HT1080 (cell line): Measurements from ENCODE around the gene TMEM131L. TPM values are rescaled to one million over a fixed set of nuclear protein-coding genes. Genes with fewer than 3 reads are reported as not detected.

Experiments
- DNase-seq: peaks from one replicate; pipeline ENCODE4 v3.0.0-alpha.2; 2015; ENCODE audit warnings: low read depth
- total RNA-seq: library from RNA; depleted of rRNA; stranded (reverse); fragments of >200 nt; shearing (Covaris generic); gene quantifications from 2 replicates; pipeline ENCODE4 v1.2.3, GENCODE V29; 2014

Gene TMEM131L
- total RNA-seq, 1 experiment from 2014 or later, result 10.0 TPM

DNA sequence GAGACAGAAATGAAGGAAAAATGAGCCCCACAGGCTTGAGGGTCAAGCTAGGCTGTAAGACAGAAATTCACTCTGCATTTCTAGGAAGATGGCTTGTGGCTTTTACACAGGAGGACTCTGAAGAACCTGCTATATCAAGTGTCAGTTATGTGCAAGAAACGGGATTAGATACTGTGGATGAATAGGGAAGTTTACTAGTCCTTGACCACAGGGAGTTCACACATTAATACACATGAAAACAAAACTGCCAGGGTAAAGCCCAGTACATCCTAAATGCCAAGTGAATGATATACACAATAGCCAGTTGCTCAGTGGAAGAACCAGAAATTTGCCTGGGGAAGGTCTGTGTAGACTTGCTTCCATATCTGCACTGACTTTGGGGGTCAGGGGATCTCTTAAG, 53.5 kb downstream of the TMEM131L start:
- no peak for DNase-seq

DNA sequence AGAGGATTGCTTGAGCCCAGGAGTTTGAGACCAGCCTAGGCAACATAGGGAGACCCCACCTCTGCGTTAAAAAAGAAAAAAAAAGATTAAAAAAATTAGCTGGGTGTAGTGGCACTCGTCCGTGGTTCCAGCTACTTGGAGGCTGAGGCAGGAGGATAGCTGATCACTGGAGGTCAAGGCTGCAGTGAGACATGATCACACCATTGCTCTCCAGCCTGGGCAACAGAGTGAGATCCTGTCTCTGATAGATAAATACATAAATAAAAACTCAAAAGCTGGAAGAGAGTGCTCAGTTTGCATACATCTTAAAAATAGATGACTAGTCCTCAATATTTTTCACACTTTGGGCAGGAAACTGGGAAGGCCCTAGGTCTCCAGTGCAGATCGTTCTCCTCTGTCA, 54.1 kb downstream of the TMEM131L start:
- DNase-seq, result no peak

DNA sequence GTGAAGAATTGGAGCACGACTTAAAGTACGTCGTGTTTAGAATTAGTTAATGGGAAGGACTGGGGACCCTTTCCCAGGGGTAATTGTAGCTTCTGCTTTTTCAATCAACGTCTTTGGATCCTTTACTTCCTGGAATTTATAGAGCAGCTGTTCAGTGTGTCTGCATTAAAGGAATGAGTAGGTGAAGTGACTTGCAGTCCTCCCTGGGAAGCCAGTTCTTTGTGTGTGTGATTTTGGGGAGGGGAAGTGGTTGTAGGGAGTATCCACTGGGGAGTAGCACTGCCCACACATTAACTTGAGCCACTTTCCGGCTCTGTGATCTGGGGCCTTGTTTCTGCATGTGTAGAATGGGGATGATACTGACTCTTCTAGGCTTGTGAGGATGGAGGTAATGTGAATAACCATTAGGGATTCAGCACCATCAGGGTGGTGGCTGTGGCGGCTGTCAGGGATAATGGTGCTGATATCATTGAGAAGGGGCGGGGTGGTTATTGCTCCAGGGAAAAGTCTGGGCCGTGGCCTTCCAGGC, 54.7 kb downstream of the TMEM131L start:
- DNase-seq, result no peak

DNA sequence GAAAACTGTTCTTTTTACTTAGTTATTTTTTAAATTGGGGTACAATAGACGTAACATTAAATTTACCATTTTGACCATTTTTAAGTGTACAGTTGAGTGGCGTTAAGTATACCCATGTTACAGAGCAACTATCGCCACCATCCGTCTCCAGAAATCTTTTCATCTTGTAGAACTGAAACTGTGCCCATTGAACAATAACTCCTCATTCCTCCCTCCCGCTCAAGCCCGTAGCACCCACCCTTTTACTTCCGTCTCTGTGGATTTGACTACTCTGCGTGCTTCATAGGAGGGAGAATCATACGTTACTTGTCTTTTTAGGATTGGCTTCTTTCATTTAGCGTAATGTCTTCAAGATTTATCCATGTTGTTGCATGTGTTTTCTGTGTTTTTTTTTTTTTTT, 55.3 kb downstream of the TMEM131L start:
- DNase-seq, result no peak

DNA sequence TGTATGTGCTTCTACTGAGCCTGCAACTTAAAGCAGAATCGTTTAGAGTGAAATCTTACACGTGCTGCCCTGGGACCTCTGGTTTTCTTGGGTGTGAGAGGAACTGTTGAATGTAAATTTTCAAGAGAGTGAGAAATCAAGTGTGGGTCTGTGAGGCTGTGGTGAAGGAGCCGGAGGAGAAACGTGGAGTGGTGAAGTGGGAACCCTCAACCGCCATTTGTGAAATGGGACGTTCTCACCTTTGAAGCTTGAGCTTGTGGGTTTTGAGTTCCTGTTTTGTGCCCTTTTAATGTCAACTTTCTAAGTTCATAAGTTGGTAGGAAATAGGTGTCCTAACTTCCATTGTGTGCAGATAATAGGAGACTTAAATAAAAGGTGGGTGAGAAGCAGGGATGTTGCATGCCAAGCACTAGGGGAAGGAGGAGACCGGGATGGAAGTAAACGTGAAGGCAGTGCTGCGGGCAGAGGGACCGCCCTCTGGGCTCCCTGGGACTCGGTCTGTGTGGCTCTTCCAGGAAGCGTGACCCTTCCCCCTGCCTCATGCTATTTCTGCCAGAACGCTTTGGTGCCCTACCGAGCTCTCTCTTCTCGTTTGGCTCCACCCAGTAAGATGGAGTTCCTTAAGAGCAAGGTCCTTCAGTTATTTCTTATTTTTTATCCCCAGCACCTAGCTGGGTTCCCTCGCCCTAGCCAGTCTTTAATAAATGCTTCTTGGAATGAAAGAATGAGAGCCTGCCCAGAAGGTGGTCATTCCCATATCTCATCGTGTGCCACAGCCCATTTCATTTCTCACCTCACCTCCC, 56.0 kb downstream of the TMEM131L start:
- DNase-seq, result no peak

DNA sequence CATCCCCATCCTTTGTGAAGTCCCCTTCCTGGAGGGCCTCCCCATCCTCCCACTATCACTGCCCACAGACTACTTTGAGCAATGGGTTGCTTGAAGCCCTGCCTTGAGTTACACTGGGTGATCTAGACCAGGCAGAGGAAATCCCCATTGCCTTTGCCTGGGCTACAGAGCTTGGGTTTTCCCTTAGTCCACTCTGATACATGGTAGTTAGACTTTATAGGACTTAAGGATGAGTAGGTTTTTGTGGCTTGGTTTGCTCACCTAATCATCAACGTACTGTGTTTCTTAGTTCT, 56.6 kb downstream of the TMEM131L start:
- DNase-seq, result no peak

DNA sequence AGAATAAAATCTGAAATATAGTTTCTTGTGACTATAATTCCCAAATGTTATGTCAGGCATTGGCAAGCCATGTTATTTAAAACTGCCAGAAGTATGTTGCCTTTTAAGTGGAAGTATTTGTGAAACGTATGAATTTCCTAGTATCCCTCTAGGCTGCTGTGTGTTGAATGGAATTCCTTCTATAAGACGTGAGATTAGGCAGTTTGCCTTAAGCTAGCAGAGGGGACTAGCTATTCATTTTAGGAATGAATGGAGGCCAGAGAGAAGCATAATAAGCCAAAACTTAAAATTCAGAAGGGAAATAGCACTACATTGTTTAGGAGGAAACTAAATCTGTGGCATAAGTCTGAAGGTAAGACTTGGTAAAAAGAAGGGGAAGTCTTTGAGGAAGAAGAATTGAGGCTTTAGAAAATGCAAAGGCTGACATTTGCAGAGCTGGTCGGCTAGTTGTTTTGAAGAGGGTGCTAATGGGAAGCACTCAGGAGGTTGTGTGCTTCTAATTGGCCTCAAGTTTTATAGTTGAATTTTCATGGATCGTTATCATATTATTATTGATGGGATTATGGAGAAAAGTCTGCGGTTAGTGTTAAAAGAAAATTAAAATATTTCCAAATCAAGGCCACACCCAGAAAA, 57.1 kb downstream of the TMEM131L start:
- DNase-seq, result no peak

DNA sequence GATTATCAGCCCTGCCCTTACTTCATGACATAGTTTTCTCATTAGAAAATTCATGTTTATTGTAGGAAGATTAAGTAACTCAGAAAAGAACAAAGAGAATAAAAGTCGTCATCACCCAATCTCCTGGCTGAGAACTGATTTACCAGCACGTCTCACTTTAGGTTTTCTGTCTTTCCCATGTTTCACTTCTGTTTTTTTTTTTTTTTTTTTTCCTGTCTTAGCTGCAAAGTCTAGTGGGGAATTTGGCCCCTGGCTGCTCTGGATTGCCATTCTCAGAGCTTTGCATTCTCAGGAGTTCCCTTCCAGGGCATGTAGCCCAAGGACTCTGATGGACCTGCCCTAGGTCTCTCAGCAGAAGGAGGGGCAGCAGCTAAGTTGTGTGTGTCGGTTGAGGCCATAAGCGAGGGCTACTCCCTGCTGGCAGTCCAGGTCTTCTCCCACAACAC, 57.8 kb downstream of the TMEM131L start:
- DNase-seq, result no peak

DNA sequence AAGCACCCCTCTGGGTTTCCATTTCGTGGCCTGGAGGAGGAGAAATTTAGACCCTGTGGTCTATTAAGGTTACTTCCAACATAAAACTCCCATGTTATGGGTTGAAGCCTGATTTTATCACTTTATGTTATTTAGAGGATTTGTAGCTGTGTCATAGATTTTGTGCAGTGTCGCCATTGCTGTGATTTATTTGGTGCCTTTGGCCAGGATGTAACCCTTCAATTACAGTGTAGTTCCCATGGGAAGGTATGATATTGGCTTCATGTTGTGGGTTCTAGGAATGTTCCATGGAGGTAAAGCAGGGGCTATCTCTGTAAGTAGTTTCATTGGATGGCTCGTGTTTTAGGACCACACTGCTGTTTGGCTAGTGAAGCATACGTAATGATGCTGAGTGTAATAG, 58.5 kb downstream of the TMEM131L start:
- DNase-seq, result no peak

DNA sequence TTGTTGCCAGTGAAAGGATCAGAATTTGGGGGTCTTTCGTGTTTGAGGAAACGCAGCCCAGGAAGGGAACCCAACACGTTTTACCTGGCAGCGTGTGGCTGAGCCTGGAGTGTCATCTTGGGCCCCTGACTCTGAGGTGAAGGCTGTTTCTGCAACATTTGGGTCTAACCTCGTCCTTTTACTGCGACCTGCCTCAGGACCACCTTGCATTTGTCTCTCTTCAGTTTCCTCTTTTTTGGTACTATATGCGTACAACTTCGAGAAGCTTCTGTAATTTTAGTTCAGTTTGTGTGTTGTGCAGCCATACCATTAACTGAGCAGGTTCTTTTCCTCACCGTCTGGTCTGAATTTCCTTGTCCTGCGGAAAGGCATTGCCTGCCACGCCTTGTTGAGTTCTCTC, 61.5 kb downstream of the TMEM131L start:
- no peak for DNase-seq

DNA sequence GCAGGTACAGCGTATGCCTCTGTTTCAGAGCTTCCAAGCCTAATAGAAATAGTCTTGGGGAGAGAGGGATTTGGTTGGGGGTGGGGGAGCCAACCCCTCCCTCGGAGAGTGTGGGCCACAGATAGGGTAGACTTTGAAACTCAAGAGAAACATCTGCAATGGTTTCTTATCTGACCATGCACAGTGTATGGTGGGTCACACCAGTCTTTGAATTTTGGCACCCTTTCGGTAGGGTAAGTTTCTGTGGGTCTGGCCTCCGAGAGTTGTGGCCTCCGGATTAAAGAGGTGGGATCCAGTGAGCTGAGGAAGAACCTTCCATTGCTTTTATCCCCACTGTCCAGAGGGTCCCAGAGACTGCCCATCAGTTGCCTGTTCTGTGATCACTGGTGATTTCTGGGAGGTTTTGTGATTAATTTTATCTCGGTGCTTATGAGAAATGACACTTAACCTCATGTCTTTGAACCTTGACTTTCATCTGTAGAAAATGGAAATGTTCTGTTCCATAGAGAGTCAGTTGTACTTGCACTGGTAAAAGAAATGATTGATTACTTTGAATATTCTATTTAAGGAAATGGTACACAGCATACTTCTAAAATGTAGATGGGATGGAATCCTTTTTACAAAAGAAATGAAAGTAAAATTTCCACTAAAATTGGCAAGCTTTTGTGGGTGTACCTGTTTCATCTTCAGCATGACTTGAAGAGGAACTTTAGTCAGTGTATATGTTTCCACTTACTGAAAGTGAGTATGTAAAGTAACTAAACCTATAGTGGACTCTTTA, 62.7 kb downstream of the TMEM131L start:
- no peak for DNase-seq

DNA sequence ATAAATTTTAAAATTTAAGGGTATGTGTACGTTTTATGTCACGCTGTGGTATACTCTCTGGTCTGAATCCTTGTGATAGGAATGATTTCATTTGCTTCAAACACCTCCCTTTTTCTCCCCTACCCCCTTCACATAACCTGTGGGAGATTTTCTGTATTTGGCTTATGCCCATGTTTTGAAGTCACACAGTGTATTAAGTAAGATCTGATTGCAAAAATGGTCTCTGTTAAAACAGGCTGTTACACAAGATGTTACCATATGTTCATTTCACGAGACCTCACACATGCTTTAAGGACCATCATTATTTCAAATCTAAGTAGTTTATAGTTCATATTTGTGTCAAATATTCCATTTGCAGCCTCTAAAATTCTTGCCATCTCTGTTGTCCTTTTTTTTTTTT, 63.5 kb downstream of the TMEM131L start:
- DNase-seq, result no peak

DNA sequence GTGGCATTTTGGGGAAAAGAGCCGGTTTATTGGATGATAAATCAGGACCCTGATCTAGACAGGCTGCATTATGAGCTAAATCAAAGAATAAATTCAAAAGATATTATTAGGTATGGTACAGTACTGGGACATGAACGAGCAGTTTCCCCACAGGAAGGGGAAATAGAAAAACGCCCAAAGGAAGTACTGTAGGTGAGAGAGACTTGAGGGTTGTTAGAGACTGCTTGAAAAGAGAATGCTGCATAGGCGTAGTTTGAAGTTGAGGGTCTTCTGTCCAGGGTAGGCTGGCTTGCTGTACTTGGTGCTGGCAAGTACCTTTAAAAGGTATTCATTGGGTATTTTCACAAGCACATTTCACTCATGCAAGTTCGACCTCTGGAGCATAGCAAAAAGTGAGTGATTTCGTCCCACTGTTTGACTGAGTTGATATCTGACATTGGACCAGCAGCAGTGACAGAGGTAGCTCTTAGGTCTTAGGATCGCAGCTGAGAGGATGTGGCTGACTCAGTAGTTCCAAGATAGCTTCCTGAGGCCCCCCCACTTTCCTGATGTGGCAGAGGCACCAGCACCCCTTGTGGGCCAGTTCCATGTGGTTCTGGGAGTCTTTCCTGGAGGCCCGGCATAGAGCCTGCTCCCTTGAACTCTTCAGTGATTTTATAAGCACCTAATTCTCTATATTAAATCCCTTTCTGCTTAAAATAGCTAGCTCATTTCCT, 64.3 kb downstream of the TMEM131L start:
- no peak for DNase-seq

DNA sequence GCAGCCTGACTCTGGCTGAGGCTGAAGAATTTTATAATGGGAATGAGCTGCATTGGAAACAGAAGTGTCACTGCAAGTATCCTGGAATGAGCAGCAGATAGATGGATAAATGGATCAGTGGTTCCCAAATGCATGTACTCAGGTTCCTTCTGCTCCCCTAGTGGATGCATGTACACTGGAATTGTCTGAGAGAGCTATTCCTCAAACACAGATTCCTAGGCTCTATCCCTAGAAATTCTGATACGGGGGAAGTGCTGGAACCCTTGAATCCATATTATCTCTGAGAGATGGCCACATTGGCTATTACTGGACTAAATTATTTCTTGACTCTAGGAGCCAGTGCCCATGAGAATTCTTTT, 64.8 kb downstream of the TMEM131L start:
- DNase-seq, result no peak

DNA sequence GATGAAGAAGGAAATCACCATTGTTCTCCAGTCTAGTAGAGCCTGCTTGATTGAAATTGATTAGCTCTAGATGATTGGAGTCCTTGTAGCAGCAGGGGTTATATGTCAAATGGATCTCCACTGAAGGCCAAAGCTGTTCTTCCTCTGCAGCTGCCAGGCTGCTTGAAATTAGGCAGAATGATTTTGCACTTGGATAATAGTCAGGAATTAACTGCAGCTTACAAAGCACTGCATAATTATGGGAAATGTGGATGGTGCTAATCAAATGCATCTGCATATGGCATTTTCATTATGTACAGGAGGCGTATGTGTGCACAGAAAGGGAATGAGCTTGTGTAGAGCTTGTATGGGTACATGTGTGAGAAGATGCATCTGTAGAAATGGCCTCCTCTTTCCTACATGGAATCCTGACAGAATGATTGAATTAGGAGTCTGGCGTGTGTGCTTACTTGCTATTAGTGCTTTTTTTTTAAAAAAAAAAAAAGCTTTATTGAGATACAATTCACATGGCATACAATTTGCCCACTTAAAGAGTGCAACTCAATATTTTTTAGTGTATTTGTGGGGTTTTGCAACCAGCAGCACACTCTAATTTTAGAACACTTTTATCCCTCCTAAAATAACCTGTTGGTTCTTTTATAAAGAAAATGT, 65.9 kb downstream of the TMEM131L start:
- DNase-seq, result no peak

DNA sequence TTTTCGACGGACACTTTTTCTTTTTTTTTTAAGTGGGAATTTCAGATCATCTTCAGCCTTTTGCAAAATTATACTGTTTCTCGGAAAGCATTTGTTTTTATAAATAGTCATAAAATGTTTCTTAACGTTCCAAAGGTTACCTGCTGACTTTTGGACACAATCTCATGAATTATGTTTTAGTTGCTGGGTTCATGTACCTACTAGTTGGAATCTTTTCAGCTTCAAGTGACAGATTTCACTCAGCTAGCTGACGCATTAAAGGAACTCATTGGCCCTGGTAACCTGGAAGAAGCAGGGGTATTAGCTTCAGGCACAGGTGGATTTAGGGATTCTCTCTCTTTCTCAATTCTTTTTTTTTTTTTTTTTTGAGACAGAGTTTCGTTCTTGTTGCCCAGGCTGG, 66.5 kb downstream of the TMEM131L start:
- no peak for DNase-seq

DNA sequence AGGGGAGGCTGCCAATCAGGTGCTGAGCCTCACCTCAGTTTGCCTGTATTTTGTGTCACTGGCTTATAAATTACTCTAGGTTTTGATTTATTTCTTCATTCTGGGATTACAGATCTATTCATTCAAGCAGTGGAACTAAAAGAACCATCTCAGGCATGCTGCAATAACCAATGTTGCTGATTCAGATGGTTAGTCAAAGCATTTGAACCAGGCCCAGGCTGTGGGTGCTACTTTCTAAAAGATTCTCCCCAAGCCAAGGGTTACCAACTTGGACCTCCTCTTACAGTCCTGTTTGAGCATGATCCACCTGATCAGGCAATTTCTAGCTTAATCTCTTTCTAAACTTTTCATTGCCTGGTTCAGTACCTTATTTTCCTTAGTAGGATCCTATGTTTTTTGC, 67.2 kb downstream of the TMEM131L start:
- DNase-seq, result no peak

DNA sequence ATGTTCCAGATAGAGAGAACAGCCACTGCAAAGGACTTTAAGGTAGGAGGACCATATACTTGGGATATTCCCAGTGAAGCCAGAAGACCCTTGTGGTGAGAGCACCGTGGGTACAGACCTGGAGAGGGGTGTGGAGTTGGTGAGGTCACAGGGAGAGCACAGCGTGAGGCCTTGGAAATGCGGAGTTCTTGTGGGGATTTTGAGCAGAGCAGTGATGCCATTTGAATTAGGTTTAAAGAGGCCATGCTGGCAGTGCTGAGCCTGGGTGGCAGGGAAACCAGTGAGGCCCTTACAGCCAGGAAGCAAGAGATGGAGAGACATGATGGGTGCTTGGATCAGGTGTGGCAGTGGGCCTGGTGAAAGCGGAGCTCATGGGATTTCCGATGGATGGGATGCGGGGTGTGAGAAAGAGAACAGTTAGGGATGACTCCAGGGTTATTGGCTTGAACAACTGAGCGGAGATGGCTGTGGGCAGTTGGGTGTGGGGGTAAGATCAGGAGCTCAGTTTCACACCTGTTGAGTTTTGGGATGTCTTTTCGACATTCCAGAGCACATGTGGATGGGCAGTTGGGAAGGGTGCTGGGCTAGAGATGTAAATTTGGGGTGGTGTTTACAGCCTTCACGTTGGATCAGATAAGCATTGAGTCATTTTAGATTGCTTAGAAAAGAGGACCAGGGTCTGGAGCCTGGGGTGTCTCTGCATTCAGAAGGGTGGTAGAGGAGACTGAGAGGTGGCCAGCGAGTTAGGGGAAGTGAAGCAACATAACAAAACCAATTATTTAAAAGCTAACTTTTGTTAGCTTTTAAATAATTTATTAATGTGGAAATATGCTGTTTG, 68.9 kb downstream of the TMEM131L start:
- no peak for DNase-seq

DNA sequence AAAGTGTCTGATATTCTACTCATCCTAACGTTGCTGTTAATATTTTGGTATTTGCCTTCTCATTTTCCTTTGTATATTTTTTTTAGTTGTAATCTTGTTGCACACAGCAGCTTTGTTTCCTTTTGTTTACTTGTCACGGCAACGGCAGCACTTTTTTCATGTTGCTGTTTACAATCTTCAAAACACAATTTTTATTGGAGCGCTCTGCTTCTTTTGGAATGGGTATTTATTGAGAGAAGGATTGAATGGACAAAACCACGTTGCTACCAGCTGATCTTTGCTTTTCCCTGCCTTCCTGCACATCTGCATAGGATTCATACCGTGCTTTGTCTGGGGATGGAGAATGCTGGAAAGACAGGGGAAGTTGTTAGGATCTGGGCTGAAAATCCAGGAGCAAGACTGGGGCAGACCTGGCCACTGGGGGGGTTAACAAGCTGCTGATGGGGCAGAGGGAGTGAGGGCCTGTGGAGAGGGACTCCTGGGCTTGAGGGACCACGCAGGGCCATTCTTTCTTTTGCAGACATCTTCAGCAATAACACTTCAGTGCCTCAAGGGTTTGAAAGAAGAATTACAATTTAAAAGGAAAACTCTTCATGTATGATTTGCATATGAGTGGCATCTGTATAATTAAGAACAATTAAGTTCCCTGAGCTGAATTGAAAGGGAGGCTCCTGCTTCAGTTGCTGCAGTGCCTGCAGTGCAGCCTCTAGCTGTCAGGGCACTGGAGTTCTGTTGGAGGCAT, 69.8 kb downstream of the TMEM131L start:
- DNase-seq, result no peak
